Breast epithelium (tissue), 3 donors: ENCODE data around the gene ACTR1A.

ENCODE experiments used
- POLR2A ChIP-seq: fragments of 450-650 bp; IDR thresholded peaks from one replicate; pipeline ENCODE4 v1.6.1; 2016; ENCODE audit warnings: antibody characterized with exemption, mild to moderate bottlenecking, moderate library complexity
- TF ChIP-seq, protein P1 (sequence below), 3 donors: fragments of 450-650 bp; IDR thresholded peaks; one replicate each; pipeline ENCODE4 v1.5.1; 2016 to 2017; ENCODE audit warnings: antibody characterized with exemption in 3 of 3, mild to moderate bottlenecking in 3 of 3, moderate library complexity in 3 of 3

DNA sequence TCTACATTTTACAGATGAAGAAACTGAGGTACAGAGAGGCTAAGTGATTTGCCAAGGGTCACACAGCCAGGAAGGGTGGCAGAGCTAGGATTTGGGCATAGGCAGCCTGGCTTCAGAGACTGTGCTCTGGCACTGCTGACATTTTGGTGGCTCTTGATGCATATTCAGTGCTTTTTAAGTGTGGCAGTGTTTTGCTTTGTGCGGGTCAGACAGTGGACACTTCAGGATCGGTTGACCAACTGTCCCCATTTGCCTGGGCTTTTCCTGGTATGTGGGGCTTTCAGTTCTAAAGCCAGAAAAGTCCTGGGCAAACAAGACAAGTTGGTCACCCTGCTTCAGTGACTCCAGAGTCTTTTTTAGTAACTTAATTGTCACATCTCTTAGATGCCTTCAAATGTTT, 36.3 kb upstream of the ACTR1A start:
- TF ChIP-seq POLR2A, result no peak
- TF ChIP-seq, protein P1, sequence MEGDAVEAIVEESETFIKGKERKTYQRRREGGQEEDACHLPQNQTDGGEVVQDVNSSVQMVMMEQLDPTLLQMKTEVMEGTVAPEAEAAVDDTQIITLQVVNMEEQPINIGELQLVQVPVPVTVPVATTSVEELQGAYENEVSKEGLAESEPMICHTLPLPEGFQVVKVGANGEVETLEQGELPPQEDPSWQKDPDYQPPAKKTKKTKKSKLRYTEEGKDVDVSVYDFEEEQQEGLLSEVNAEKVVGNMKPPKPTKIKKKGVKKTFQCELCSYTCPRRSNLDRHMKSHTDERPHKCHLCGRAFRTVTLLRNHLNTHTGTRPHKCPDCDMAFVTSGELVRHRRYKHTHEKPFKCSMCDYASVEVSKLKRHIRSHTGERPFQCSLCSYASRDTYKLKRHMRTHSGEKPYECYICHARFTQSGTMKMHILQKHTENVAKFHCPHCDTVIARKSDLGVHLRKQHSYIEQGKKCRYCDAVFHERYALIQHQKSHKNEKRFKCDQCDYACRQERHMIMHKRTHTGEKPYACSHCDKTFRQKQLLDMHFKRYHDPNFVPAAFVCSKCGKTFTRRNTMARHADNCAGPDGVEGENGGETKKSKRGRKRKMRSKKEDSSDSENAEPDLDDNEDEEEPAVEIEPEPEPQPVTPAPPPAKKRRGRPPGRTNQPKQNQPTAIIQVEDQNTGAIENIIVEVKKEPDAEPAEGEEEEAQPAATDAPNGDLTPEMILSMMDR (IDR thresholded peaks at IDR 0.05), result no peak
